Loucy (cell line): ENCODE data around the gene LINGO1.

ENCODE experiments used
- H2AFZ ChIP-seq: fragments of 200-600 bp; sonication (generic); 2 replicates; pipeline ENCODE4 v1.6.0; 2016; ENCODE audit warnings: antibody characterized with exemption, mild to moderate bottlenecking, low read length, moderate library complexity
- H3F3A ChIP-seq: fragments of 200-600 bp; 2 replicates; pipeline ENCODE4 v1.6.0; 2016; ENCODE audit warnings: antibody characterized with exemption, low read depth, mild to moderate bottlenecking
- H3K27me3 ChIP-seq: fragments of 200-600 bp; sonication (generic); 2 replicates; pipeline ENCODE4 v1.6.1; 2014; ENCODE audit warnings: low read length, mild to moderate bottlenecking; ENCODE audit not compliant: insufficient read depth, poor library complexity, severe bottlenecking
- H3K36me3 ChIP-seq: fragments of 200-600 bp; sonication (generic); 2 replicates; pipeline ENCODE4 v1.6.1; 2016; ENCODE audit warnings: low read length; ENCODE audit not compliant: insufficient read depth
- H3K4me1 ChIP-seq: fragments of 200-600 bp; sonication (generic); 2 replicates; pipeline ENCODE4 v1.5.1; 2014; ENCODE audit warnings: low read length, mild to moderate bottlenecking; ENCODE audit not compliant: insufficient read depth, poor library complexity, severe bottlenecking
- H3K4me2 ChIP-seq: fragments of 200-600 bp; sonication (generic); 2 replicates; pipeline ENCODE4 v1.6.0; 2014; ENCODE audit warnings: antibody characterized with exemption, low read length, low read depth, mild to moderate bottlenecking; ENCODE audit not compliant: poor library complexity, severe bottlenecking
- H3K4me3 ChIP-seq: fragments of 200-600 bp; sonication (generic); 2 replicates; pipeline ENCODE4 v1.5.1; 2014; ENCODE audit warnings: low read length, mild to moderate bottlenecking, mixed read lengths; ENCODE audit not compliant: poor library complexity, severe bottlenecking
- H3K79me2 ChIP-seq: fragments of 200-600 bp; sonication (generic); 2 replicates; pipeline ENCODE4 v1.6.1; 2014; ENCODE audit warnings: low read length; ENCODE audit not compliant: insufficient read depth
- H3K9ac ChIP-seq: fragments of 200-600 bp; sonication (generic); 2 replicates; pipeline ENCODE4 v1.6.0; 2014; ENCODE audit warnings: mild to moderate bottlenecking, low read depth, low read length, moderate library complexity; ENCODE audit not compliant: poor library complexity, severe bottlenecking
- H3K9me2 ChIP-seq: fragments of 200-600 bp; sonication (generic); replicated peaks from 2 replicates; pipeline ENCODE4 v1.6.1; 2016; ENCODE audit warnings: low read depth, low read length, mixed read lengths
- H3K9me3 ChIP-seq: fragments of 200-600 bp; sonication (generic); 2 replicates; pipeline ENCODE4 v1.6.1; 2014; ENCODE audit warnings: mild to moderate bottlenecking, antibody characterized with exemption, low read length, low read depth; ENCODE audit not compliant: insufficient read depth
- H4K20me1 ChIP-seq: fragments of 200-600 bp; sonication (generic); 2 replicates; pipeline ENCODE4 v1.6.0; 2014; ENCODE audit warnings: antibody characterized with exemption, low read length, mild to moderate bottlenecking; ENCODE audit not compliant: insufficient read depth, poor library complexity, severe bottlenecking
- CTCF ChIP-seq: fragments of 200-600 bp; sonication (generic); conservative IDR thresholded peaks from 2 replicates; pipeline ENCODE4 v1.5.1; 2014; ENCODE audit warnings: mild to moderate bottlenecking, antibody characterized with exemption, low read length
- EZH2phosphoT487 ChIP-seq: fragments of 200-600 bp; IDR thresholded peaks from 2 replicates; pipeline ENCODE4 v1.6.1; 2018; ENCODE audit warnings: antibody characterized with exemption, mild to moderate bottlenecking, moderate library complexity, borderline replicate concordance

LINGO1 gene

DNA sequence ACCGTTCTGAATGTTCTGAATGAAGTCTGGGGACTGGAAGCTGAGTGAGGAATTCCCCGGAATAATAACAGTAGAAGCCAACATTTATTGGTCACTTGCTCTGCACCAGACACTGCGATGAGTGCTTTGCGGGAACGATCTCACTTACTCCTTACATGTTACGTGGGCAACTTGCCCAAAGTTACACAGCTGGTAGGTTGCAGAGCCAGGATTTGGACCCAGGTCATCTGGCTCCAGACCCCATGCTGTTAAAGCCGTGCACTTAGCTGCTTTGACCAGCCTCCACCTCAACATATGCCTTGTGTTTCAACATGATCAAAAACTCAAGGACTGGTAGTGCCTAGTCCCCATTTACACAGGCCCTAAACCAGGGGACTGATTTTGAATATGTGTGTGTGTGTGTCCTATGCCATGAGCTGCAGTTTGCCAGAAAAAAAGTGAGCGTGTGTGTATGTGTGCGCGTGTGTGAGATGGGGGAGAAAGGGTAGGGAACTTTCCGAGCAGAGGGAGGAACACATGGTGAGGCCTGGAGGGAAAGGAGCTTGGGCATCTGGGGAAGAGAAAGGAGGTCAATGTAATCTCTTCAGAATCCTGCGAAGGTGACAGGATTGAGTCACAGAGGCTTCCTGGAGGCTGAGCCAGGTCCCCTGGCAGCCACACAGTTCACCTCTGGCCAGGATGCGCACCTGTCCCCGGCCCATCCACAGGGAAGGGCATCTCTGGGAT lies 28.9 kb downstream of the LINGO1 start:
- no peak overlapping the region for H3K4me2 ChIP-seq
- TF ChIP-seq CTCF = no peak
- TF ChIP-seq EZH2phosphoT487 = no peak

DNA sequence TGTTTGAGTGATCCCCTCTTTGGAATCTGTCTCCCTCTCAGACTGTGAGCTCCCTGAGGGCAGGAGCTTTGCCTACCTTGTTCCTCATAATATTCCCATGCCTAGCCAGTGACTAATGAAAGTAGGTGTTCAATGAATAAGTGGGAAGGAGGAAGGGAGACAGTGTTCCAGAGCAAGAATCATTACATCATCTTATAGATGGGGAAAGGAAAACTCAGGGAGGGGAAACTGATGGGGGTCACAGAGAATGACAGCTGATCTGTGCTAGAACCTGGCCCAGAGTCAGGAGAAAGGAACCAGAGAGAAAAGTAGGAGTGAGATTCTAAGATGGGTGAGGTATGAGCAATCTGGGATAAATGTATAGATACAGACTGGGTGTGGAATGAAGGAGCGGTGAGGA lies 29.9 kb downstream of the LINGO1 start:
- H3K36me3 ChIP-seq = no peaks in the 10 kb centered on the region
- no peaks in the 10 kb centered on the region for H3K4me1 ChIP-seq
- no peaks in the 10 kb centered on the region for H3K9me2 ChIP-seq
- H3K9ac ChIP-seq = no peak overlapping the region
- no peaks in the 10 kb centered on the region for H3F3A ChIP-seq
- no peak for TF ChIP-seq EZH2phosphoT487
- no peaks in the 10 kb centered on the region for H4K20me1 ChIP-seq
- no peaks in the 10 kb centered on the region for H3K9me3 ChIP-seq
- no peak overlapping the region for H2AFZ ChIP-seq
- H3K27me3 ChIP-seq = no peaks in the 10 kb centered on the region
- no peak overlapping the region for H3K4me3 ChIP-seq
- H3K4me2 ChIP-seq = no peak overlapping the region
- H3K79me2 ChIP-seq = no peaks in the 10 kb centered on the region

More for the DNA sequence above, 28.9 kb downstream of the LINGO1 start:
- Histone ChIP-seq H3K79me2 (no peaks in the 10 kb centered on the region), H3K4me1 (no peaks in the 10 kb centered on the region), H2AFZ (no peak overlapping the region), H3F3A (no peaks in the 10 kb centered on the region), H3K9me3 (no peaks in the 10 kb centered on the region), H3K9ac (no peak overlapping the region), H3K36me3 (no peaks in the 10 kb centered on the region), H3K4me3 (no peak overlapping the region), H4K20me1 (no peaks in the 10 kb centered on the region), H3K27me3 (no peaks in the 10 kb centered on the region), H3K9me2 (no peaks in the 10 kb centered on the region)

DNA sequence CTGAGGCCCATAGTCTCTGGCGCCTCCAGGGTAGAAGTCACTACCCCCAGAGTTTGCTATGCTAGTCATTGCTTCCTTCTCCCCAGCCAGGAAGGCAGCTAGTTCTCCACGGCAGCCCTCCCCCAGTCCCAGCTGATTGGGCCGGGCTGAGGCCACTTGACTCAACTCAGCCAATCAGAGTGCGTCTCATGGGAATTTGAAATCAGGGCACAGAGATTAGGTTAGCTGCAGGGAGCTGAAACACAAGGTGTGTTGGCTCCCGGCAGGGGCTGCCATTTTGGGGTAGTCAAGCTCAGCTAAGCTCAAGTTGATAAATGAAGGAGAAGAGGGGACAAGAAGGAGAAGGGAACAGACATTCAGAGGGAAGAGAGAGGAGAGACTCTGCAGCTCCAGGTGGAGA lies 32.8 kb downstream of the LINGO1 start:
- H3K36me3 ChIP-seq = no peaks in the 10 kb centered on the region
- no peaks in the 10 kb centered on the region for H3K9me3 ChIP-seq
- no peaks in the 10 kb centered on the region for H3K27me3 ChIP-seq
- H4K20me1 ChIP-seq = no peaks in the 10 kb centered on the region
- no peaks in the 10 kb centered on the region for H3F3A ChIP-seq
- peak overlapping the region; percentile 65; the same call in 1 of the 2 replicates for H2AFZ ChIP-seq
- H3K4me2 ChIP-seq = no peak overlapping the region
- H3K4me3 ChIP-seq = no peak overlapping the region
- TF ChIP-seq EZH2phosphoT487 = no peak
- TF ChIP-seq CTCF = no peak
- H3K79me2 ChIP-seq = no peaks in the 10 kb centered on the region
- H3K9me2 ChIP-seq = no peaks in the 10 kb centered on the region
- H3K9ac ChIP-seq = no peak overlapping the region
- H3K4me1 ChIP-seq = no peaks in the 10 kb centered on the region

GRCh38 chr15:77599357-77599756 lies 33.4 kb downstream of the LINGO1 start:
- Histone ChIP-seq H3K4me1 (no peaks in the 10 kb centered on the region), H3K36me3 (no peaks in the 10 kb centered on the region)
- TF ChIP-seq EZH2phosphoT487 (no peak), CTCF (no peak)

More at GRCh38 chr15:77599357-77599756, 33.4 kb downstream of the LINGO1 start:
- H3K4me2 ChIP-seq = no peak overlapping the region
- no peaks in the 10 kb centered on the region for H3K9me3 ChIP-seq
- no peaks in the 10 kb centered on the region for H3F3A ChIP-seq
- no peak overlapping the region for H3K4me3 ChIP-seq
- H3K9ac ChIP-seq = no peak overlapping the region
- H4K20me1 ChIP-seq = no peaks in the 10 kb centered on the region
- no peaks in the 10 kb centered on the region for H3K79me2 ChIP-seq
- H3K9me2 ChIP-seq = no peaks in the 10 kb centered on the region
- no peaks in the 10 kb centered on the region for H3K27me3 ChIP-seq
- H2AFZ ChIP-seq = peak overlapping the region; percentile 65; the same call in 1 of the 2 replicates
